RWPE2 (cell line): ENCODE data around the gene FAM227A.

Experiments
- ATAC-seq: fragments of 200-7000 bp; cut with Tn5 transposase; 3 replicates; pipeline ENCODE4 v1.9.1; 2021; ENCODE audit warnings: low read depth
- DNase-seq: peaks from one replicate; pipeline ENCODE4 v3.0.0-alpha.2; 2020; ENCODE audit warnings: low spot score
- H3K27ac ChIP-seq: fragments of 450-650 bp; 2 replicates; pipeline ENCODE4 v1.5.1; 2017; ENCODE audit warnings: mild to moderate bottlenecking; ENCODE audit not compliant: poor library complexity, severe bottlenecking
- H3K27me3 ChIP-seq: fragments of 250-450 bp; sonication (Bioruptor Pico); 2 replicates; pipeline ENCODE4 v1.5.1; 2021; ENCODE audit warnings: mild to moderate bottlenecking, moderate library complexity; ENCODE audit not compliant: insufficient read depth, poor library complexity, severe bottlenecking
- H3K36me3 ChIP-seq: fragments of 250-450 bp; sonication (Bioruptor Pico); 2 replicates; pipeline ENCODE4 v1.5.1; 2020; ENCODE audit warnings: low read depth, mild to moderate bottlenecking, moderate library complexity
- H3K4me1 ChIP-seq: fragments of 250-450 bp; sonication (Bioruptor Pico); 2 replicates; pipeline ENCODE4 v1.5.1; 2021; ENCODE audit warnings: mild to moderate bottlenecking, moderate library complexity; ENCODE audit not compliant: insufficient read depth, poor library complexity, severe bottlenecking
- H3K4me3 ChIP-seq: fragments of 250-450 bp; sonication (Bioruptor Pico); 2 replicates; pipeline ENCODE4 v1.5.1; 2021; ENCODE audit warnings: mild to moderate bottlenecking, moderate library complexity; ENCODE audit not compliant: severe bottlenecking
- H3K9me3 ChIP-seq: fragments of 250-450 bp; sonication (Bioruptor Pico); 2 replicates; pipeline ENCODE4 v1.5.1; 2021; ENCODE audit warnings: mild to moderate bottlenecking, moderate library complexity; ENCODE audit not compliant: severe bottlenecking
- CTCF ChIP-seq: fragments of 450-650 bp; IDR thresholded peaks from one replicate; pipeline ENCODE4 v1.5.1; 2017; ENCODE audit warnings: mild to moderate bottlenecking, moderate library complexity; ENCODE audit not compliant: poor library complexity, severe bottlenecking

Gene FAM227A

GRCh38 chr22:38656256-38657044 is at the start of gene FAM227A, which contains the start of gene CBY1:
Gene FAM227A (minus strand): TSS chr22:38656392. CDS start chr22:38650168, 6,224 bp downstream.
Gene CBY1 (plus strand): TSS chr22:38656638. CDS start chr22:38668055, 11,417 bp downstream.
- TF ChIP-seq CTCF, result no peak
- peak; percentile 89 for ATAC-seq
- peak; percentile 90 for DNase-seq
- Histone ChIP-seq H3K9me3 (no peaks in the 10 kb centered on the region), H3K36me3 (peaks cover 18% of the 10 kb centered on the region), H3K27ac (peak within 1 kb of the TSS; percentile 62), H3K4me3 (peak within 1 kb of the TSS; percentile 98), H3K27me3 (no peaks in the 10 kb centered on the region), H3K4me1 (no peaks in the 10 kb centered on the region)

GRCh38 chr22:38705235-38706100 is 49.3 kb upstream of the FAM227A start, which contains the start of gene GTPBP1:
Gene GTPBP1 (plus strand): TSS chr22:38705944. CDS start chr22:38705956, 12 bp downstream.
- peak within 1 kb of the TSS; percentile 62 for H3K4me3 ChIP-seq
- H3K4me1 ChIP-seq, result peaks cover 20% of the 10 kb centered on the region
- peak within 1 kb of the TSS; percentile 69 for H3K27ac ChIP-seq
- H3K36me3 ChIP-seq, result peaks cover 29% of the 10 kb centered on the region
- no peaks in the 10 kb centered on the region for H3K9me3 ChIP-seq
- DNase-seq (peak; percentile 99), ATAC-seq (peak; percentile 83)
- H3K27me3 ChIP-seq, result no peaks in the 10 kb centered on the region
- no peak for TF ChIP-seq CTCF

DNA sequence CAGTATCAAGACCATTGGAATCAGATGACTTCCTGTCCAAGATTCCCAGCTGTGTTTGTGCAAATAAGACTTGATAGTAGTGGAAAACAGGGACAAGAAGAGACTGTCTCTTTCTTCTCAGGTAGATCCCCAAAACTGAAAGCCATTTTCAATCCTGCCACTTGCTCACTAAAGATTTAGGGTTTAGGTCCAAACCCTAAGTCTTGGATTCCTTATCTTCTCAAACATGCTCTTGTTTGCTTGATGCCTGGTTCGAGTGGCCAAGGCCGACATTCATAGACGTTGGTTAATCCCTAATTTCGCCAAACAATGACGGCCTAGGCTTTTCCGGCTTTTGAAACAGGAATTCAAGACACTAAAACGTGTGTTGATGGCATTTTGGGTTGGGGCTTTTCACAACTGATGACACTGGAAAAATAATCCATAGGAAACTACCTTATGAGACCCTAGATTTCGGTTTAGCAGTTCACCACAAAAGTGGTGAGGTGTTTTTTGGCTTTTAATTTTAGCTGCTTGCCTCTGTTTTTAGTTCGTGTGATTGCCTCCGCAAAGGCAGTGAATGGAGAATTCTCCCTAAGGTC is 48.6 kb upstream of the FAM227A start:
- no peaks in the 10 kb centered on the region for H3K27me3 ChIP-seq
- no peaks in the 10 kb centered on the region for H3K9me3 ChIP-seq
- peaks cover 20% of the 10 kb centered on the region for H3K4me1 ChIP-seq
- H3K27ac ChIP-seq, result peak overlapping the region; percentile 69
- peaks cover 22% of the 10 kb centered on the region for H3K36me3 ChIP-seq
- DNase-seq, result no peak
- peak overlapping the region; percentile 14 for H3K4me3 ChIP-seq
- no peak for TF ChIP-seq CTCF
- no peak for ATAC-seq

- peak; percentile 92 for DNase-seq
- Histone ChIP-seq H3K27ac (peak within 1 kb of the TSS; percentile 75), H3K27me3 (no peaks in the 10 kb centered on the region), H3K36me3 (peaks cover 27% of the 10 kb centered on the region), H3K4me3 (peak within 1 kb of the TSS; percentile 79), H3K4me1 (peaks cover 33% of the 10 kb centered on the region), H3K9me3 (no peaks in the 10 kb centered on the region)
- TF ChIP-seq CTCF, result no peak
- peak; percentile 7 for ATAC-seq
Measured at GRCh38 chr22:38700789-38701628, 44.8 kb upstream of the FAM227A start, which contains the start of gene JOSD1. Gene JOSD1 (minus strand): TSS chr22:38700943. CDS start chr22:38699987, 956 bp downstream.
